ENCODE measurements around the gene LDLRAP1. TPM values are rescaled to one million over a fixed set of nuclear protein-coding genes. Genes with fewer than 3 reads are reported as not detected.

The LDLRAP1 gene
- total and polyA plus RNA-seq, 2 donors (not counting 3 experiments of a cell fraction or from before 2014, with no cell fraction given): 23.1 to 24.7 TPM

- POLR2A ChIA-PET: no interaction called here
- intact Hi-C loops (cut with micrococcal nuclease): no loop called here
- FAIRE-seq: no peak
Observed at GRCh38 chr1:25573961-25574360, 30.6 kb downstream of the LDLRAP1 start.

More at GRCh38 chr1:25573961-25574360, 30.6 kb downstream of the LDLRAP1 start:
- no peak overlapping the region for H3K9ac ChIP-seq (replicated peaks; ENCODE audit: extremely low read depth, insufficient read depth, low read length)
- CTCF ChIA-PET: interaction anchor here (1.7 to 2.6 kb wide), 4 partner anchors 24 to 229 kb away, joined by 4 to 22 read pairs (median 7); no protein-coding TSS in a partner anchor
- peaks cover 2% of the 10 kb centered on the region in 2 experiments for H3K27me3 ChIP-seq (ENCODE audit: control insufficient read depth in 2 of 2, insufficient read depth in 2 of 2, low read length in 2 of 2)
- H3K79me2 ChIP-seq (ENCODE audit: control insufficient read depth, insufficient read depth, low read length): no peaks in the 10 kb centered on the region
- no peaks in the 10 kb centered on the region for H3K36me3 ChIP-seq (ENCODE audit: control insufficient read depth in 2 of 2, extremely low read depth in 1 of 2, insufficient read depth in 2 of 2, low read length in 2 of 2)
- no peaks in the 10 kb centered on the region for H3K9me3 ChIP-seq (replicated peaks; ENCODE audit: control insufficient read depth, insufficient read depth, low read length)
- H4K20me1 ChIP-seq (replicated peaks; ENCODE audit: control insufficient read depth, extremely low read depth, insufficient read depth, low read length): no peaks in the 10 kb centered on the region
- H3K4me1 ChIP-seq (ENCODE audit: control insufficient read depth, extremely low read depth, insufficient read depth, low read length): no peaks in the 10 kb centered on the region
- DNase-seq (ENCODE audit: low read depth, low spot score): no peak
- no peak overlapping the region for H3K4me2 ChIP-seq (ENCODE audit: insufficient read depth, low read length)
- BruUV-seq (replicated peaks): no TSS peak
- TF ChIP-seq POLR2A (IDR thresholded peaks at IDR 0.05; ENCODE audit: low read depth, low read length) (no peak), MAX (IDR thresholded peaks at IDR 0.05; ENCODE audit: insufficient read depth, insufficient read length) (no peak), POLR2AphosphoS5 (IDR thresholded peaks at IDR 0.05; ENCODE audit: insufficient read depth, low read depth, low read length) (no peak), EZH2 (IDR thresholded peaks at IDR 0.05; ENCODE audit: borderline replicate concordance, low read depth, low read length, severe bottlenecking) (no peak), FOS (IDR thresholded peaks at IDR 0.05; ENCODE audit: borderline replicate concordance, insufficient read depth, low read length) (no peak), MYC (IDR thresholded peaks at IDR 0.05; ENCODE audit: low read depth, low read length) (no peak)
- TF ChIP-seq, protein P1, sequence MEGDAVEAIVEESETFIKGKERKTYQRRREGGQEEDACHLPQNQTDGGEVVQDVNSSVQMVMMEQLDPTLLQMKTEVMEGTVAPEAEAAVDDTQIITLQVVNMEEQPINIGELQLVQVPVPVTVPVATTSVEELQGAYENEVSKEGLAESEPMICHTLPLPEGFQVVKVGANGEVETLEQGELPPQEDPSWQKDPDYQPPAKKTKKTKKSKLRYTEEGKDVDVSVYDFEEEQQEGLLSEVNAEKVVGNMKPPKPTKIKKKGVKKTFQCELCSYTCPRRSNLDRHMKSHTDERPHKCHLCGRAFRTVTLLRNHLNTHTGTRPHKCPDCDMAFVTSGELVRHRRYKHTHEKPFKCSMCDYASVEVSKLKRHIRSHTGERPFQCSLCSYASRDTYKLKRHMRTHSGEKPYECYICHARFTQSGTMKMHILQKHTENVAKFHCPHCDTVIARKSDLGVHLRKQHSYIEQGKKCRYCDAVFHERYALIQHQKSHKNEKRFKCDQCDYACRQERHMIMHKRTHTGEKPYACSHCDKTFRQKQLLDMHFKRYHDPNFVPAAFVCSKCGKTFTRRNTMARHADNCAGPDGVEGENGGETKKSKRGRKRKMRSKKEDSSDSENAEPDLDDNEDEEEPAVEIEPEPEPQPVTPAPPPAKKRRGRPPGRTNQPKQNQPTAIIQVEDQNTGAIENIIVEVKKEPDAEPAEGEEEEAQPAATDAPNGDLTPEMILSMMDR (IDR thresholded peaks at IDR 0.05; ENCODE audit: extremely low read depth in 1 of 2, insufficient read depth in 1 of 2, low read depth in 1 of 2, low read length in 2 of 2): no peak
- no peak overlapping the region for H3K27ac ChIP-seq (ENCODE audit: insufficient read depth, low read depth, low read length)
- no peak overlapping the region for H3K4me3 ChIP-seq (replicated peaks in 1 of 3; ENCODE audit: insufficient read depth in 1 of 3, low read depth in 1 of 3, low read length in 3 of 3)
- H3K9me1 ChIP-seq (replicated peaks; ENCODE audit: control insufficient read depth, extremely low read depth, insufficient read depth, low read length): no peaks in the 10 kb centered on the region
- dilution Hi-C loops (cut with MboI; ENCODE audit: extremely low pct_ligation_motif_present, low sequenced_read_pairs): no loop called here
- H2AFZ ChIP-seq (ENCODE audit: low read depth, low read length): no peak overlapping the region

All from endothelial cell of umbilical vein (primary cell).